Hepatocyte (in vitro differentiated cells): ENCODE data around the gene BTRC. TPM values are rescaled to one million over a fixed set of nuclear protein-coding genes. Genes with fewer than 3 reads are reported as not detected.
"Not testable (repeated sequence)": the region's sequence is repeated elsewhere in the genome, so short reads cannot be mapped to it uniquely, and the experiment has no call there.

Source experiments
- DNase-seq: peaks from one replicate; pipeline ENCODE4 v3.0.0-alpha.2; 2016; ENCODE audit warnings: low spot score
- H2AFZ ChIP-seq: fragments of 200-600 bp; sonication (generic); 2 replicates; pipeline ENCODE4 v1.6.0; 2016; ENCODE audit warnings: antibody characterized with exemption, mild to moderate bottlenecking
- H3K27ac ChIP-seq: fragments of 200-600 bp; sonication (generic); 2 replicates; pipeline ENCODE4 v1.5.1; 2016; ENCODE audit warnings: mild to moderate bottlenecking
- H3K27me3 ChIP-seq: fragments of 200-600 bp; sonication (generic); 2 replicates; pipeline ENCODE4 v1.6.1; 2016
- H3K36me3 ChIP-seq: fragments of 200-600 bp; sonication (generic); replicated peaks from 2 replicates; pipeline ENCODE4 v1.5.1; 2016; ENCODE audit warnings: low read depth; ENCODE audit not compliant: insufficient read depth
- H3K4me1 ChIP-seq: fragments of 200-600 bp; sonication (generic); 2 replicates; pipeline ENCODE4 v1.5.1; 2016; ENCODE audit warnings: mild to moderate bottlenecking, moderate library complexity; ENCODE audit not compliant: insufficient read depth
- H3K4me2 ChIP-seq: fragments of 200-600 bp; sonication (generic); 2 replicates; pipeline ENCODE4 v1.6.0; 2016
- H3K4me3 ChIP-seq: fragments of 200-600 bp; sonication (generic); 2 replicates; pipeline ENCODE4 v1.5.1; 2016; ENCODE audit warnings: mild to moderate bottlenecking
- H3K79me2 ChIP-seq: fragments of 200-600 bp; sonication (generic); 2 replicates; pipeline ENCODE4 v1.6.0; 2017; ENCODE audit warnings: mild to moderate bottlenecking
- H3K9me2 ChIP-seq: fragments of 200-600 bp; sonication (generic); replicated peaks from 2 replicates; pipeline ENCODE4 v1.6.0; 2017; ENCODE audit warnings: mild to moderate bottlenecking; ENCODE audit not compliant: insufficient read depth
- H3K9me3 ChIP-seq: fragments of 200-600 bp; sonication (generic); 2 replicates; pipeline ENCODE4 v1.5.1; 2016; ENCODE audit warnings: low read depth, mild to moderate bottlenecking
- H4K20me1 ChIP-seq: fragments of 200-600 bp; sonication (generic); 2 replicates; pipeline ENCODE4 v1.6.0; 2016; ENCODE audit warnings: mild to moderate bottlenecking; ENCODE audit not compliant: insufficient read depth, poor library complexity, severe bottlenecking
- CTCF ChIP-seq: fragments of 200-600 bp; sonication (generic); IDR thresholded peaks from 2 replicates; pipeline ENCODE4 v1.5.1; 2016; ENCODE audit warnings: antibody characterized with exemption, mild to moderate bottlenecking; ENCODE audit not compliant: poor library complexity
- EZH2 ChIP-seq: fragments of 200-600 bp; sonication (generic); IDR thresholded peaks from 2 replicates; pipeline ENCODE4 v1.6.1; 2016; ENCODE audit warnings: antibody characterized with exemption, mild to moderate bottlenecking, borderline replicate concordance
- EZH2phosphoT487 ChIP-seq: fragments of 200-600 bp; sonication (generic); IDR thresholded peaks from one replicate; pipeline ENCODE4 v1.6.1; 2018; ENCODE audit warnings: antibody characterized with exemption, mild to moderate bottlenecking, low read depth, moderate library complexity; ENCODE audit not compliant: unreplicated experiment, severe bottlenecking
- WGBS: methylation state at CpG from one replicate; pipeline ENCODE4 v1.1.6; 2016; ENCODE audit warnings: low lambda C conversion rate; ENCODE audit errors: missing lambda C conversion rate; 5-methylcytosine and 5-hydroxymethylcytosine counted together
- polyA plus RNA-seq: library from polyadenylated mRNA; unstranded; fragments of >200 nt; fragmentation: Nextera tagmentation; extraction: Ambion mirVana; gene quantifications from 2 replicates; pipeline ENCODE4 v1.2.1, GENCODE V29; 2016
- total RNA-seq: library from RNA; depleted of rRNA; stranded (reverse); fragments of >200 nt; gene quantifications from 2 replicates; pipeline ENCODE4 v1.2.3, GENCODE V29; 2014

Gene BTRC
- total and polyA plus RNA-seq, 2 experiments from 2014 or later: 14.5 to 24.3 TPM

GRCh38 chr10:101588879-101589278, 234.9 kb downstream of the BTRC start:
- DNase-seq: peak; percentile 51
- WGBS: 50% methylated on average over 5 of the region's 5 CpGs
- H3K9me3 ChIP-seq: no peaks in the 10 kb centered on the region
- H3K27me3 ChIP-seq: no peaks in the 10 kb centered on the region
- no peaks in the 10 kb centered on the region for H3K9me2 ChIP-seq
- H3K4me3 ChIP-seq: peak overlapping the region; percentile 78
- H3K79me2 ChIP-seq: peaks cover 14% of the 10 kb centered on the region
- TF ChIP-seq EZH2 (no peak), CTCF (no peak)
- no peaks in the 10 kb centered on the region for H4K20me1 ChIP-seq
- peak overlapping the region; percentile 80 for H3K4me2 ChIP-seq
- no peaks in the 10 kb centered on the region for H3K36me3 ChIP-seq
- H3K27ac ChIP-seq: no peak overlapping the region
- H2AFZ ChIP-seq: peak overlapping the region; percentile 55
- peaks cover 9% of the 10 kb centered on the region for H3K4me1 ChIP-seq

GRCh38 chr10:101593331-101593730, 239.4 kb downstream of the BTRC start:
- not testable (repeated sequence) for H2AFZ ChIP-seq, H3K4me2 ChIP-seq, H3K4me1 ChIP-seq, H3K27me3 ChIP-seq, H4K20me1 ChIP-seq, H3K36me3 ChIP-seq, H3K4me3 ChIP-seq, H3K9me2 ChIP-seq, H3K79me2 ChIP-seq, H3K27ac ChIP-seq, H3K9me3 ChIP-seq, DNase-seq
- WGBS: 61% methylated on average over 2 of the region's 2 CpGs

GRCh38 chr10:101595591-101596433, 241.8 kb downstream of the BTRC start:
- H4K20me1 ChIP-seq: no peaks in the 10 kb centered on the region
- H3K27me3 ChIP-seq: no peaks in the 10 kb centered on the region
- DNase-seq: no peak
- H3K9me2 ChIP-seq: no peaks in the 10 kb centered on the region
- H2AFZ ChIP-seq: no peak overlapping the region
- H3K4me2 ChIP-seq: no peak overlapping the region
- H3K79me2 ChIP-seq: no peaks in the 10 kb centered on the region
- TF ChIP-seq CTCF (no peak), EZH2 (no peak), EZH2phosphoT487 (no peak)
- WGBS: 81% methylated on average over 13 of the region's 13 CpGs
- no peaks in the 10 kb centered on the region for H3K9me3 ChIP-seq
- no peaks in the 10 kb centered on the region for H3K36me3 ChIP-seq
- no peak overlapping the region for H3K27ac ChIP-seq
- no peak overlapping the region for H3K4me3 ChIP-seq
- H3K4me1 ChIP-seq: no peaks in the 10 kb centered on the region

- H3K36me3 ChIP-seq: no peaks in the 10 kb centered on the region
- WGBS: 60% methylated on average over 14 of the region's 14 CpGs
- H3K9me2 ChIP-seq: no peaks in the 10 kb centered on the region
- TF ChIP-seq EZH2: no peak
- TF ChIP-seq CTCF: no peak
- TF ChIP-seq EZH2phosphoT487: no peak
- H3K79me2 ChIP-seq: no peaks in the 10 kb centered on the region
- DNase-seq: no peak
- no peak overlapping the region for H2AFZ ChIP-seq
- no peak overlapping the region for H3K4me2 ChIP-seq
- H3K27ac ChIP-seq: no peak overlapping the region
- H3K4me1 ChIP-seq: no peaks in the 10 kb centered on the region
- H3K4me3 ChIP-seq: no peak overlapping the region
- no peaks in the 10 kb centered on the region for H3K27me3 ChIP-seq
- H4K20me1 ChIP-seq: no peaks in the 10 kb centered on the region
- no peaks in the 10 kb centered on the region for H3K9me3 ChIP-seq
These were observed 243.3 kb downstream of the BTRC start for GRCh38 chr10:101597091-101597900.
